HTERT RPE-1 (cell line): ENCODE data around the gene CGB1.
"Not testable (repeated sequence)": the region's sequence is repeated elsewhere in the genome, so short reads cannot be mapped to it uniquely, and the experiment has no call there.

ENCODE experiments used
- in situ Hi-C: fragments of 300-500 bp; cut with MboI; formaldehyde crosslinking; loops from 4 replicates; pipeline ENCODE4 v1.14.3; 2020; ENCODE audit warnings: low sequenced_read_pairs

CGB1 gene

GRCh38 chr19:49036815-49037214 lies at the start of gene CGB1:
Gene CGB1 (minus strand): TSS chr19:49036895. CDS start chr19:49036711, 184 bp downstream.
- in situ Hi-C loops, result not testable (repeated sequence)

- in situ Hi-C loops, result no loop called here
These were observed 49.6 kb upstream of the CGB1 start for GRCh38 chr19:49086296-49086695.

GRCh38 chr19:49085868-49086232 lies 49.2 kb upstream of the CGB1 start:
- in situ Hi-C loops, result no loop called here

GRCh38 chr19:49085020-49085867 lies 48.5 kb upstream of the CGB1 start, which contains the start of gene SNRNP70:
Gene SNRNP70 (plus strand): TSS chr19:49085451. CDS start chr19:49086415, 964 bp downstream.
- in situ Hi-C loops, result no loop called here

- in situ Hi-C loops, result no loop called here
These were observed 47.7 kb upstream of the CGB1 start for GRCh38 chr19:49084206-49085019.

GRCh38 chr19:49081273-49081672 lies 44.6 kb upstream of the CGB1 start:
- in situ Hi-C loops, result no loop called here

- in situ Hi-C loops, result no loop called here
These were observed 43.7 kb upstream of the CGB1 start for GRCh38 chr19:49080392-49080791.

- in situ Hi-C loops, result not testable (repeated sequence)
These were observed 38.2 kb upstream of the CGB1 start for GRCh38 chr19:49074869-49075268.

- in situ Hi-C loops, result no loop called here
These were observed 37.1 kb upstream of the CGB1 start for GRCh38 chr19:49073514-49074378.

- in situ Hi-C loops, result no loop called here
These were observed 35.3 kb upstream of the CGB1 start for GRCh38 chr19:49071860-49072547.

- in situ Hi-C loops, result no loop called here
These were observed 33.7 kb upstream of the CGB1 start for GRCh38 chr19:49070416-49070815.

- in situ Hi-C loops, result no loop called here
These were observed 32.3 kb upstream of the CGB1 start for GRCh38 chr19:49069026-49069425.

GRCh38 chr19:49067554-49067953 lies 30.9 kb upstream of the CGB1 start:
- in situ Hi-C loops, result no loop called here

- in situ Hi-C loops, result no loop called here
These were observed 29.3 kb upstream of the CGB1 start for GRCh38 chr19:49065905-49066512.

GRCh38 chr19:49064768-49065611 lies 28.3 kb upstream of the CGB1 start, which contains the start of gene NTF4:
Gene NTF4 (minus strand): TSS chr19:49064818. CDS start chr19:49061997, 2,821 bp downstream.
- in situ Hi-C loops, result no loop called here

GRCh38 chr19:49064029-49064629 lies 27.4 kb upstream of the CGB1 start:
- in situ Hi-C loops, result no loop called here

- in situ Hi-C loops, result no loop called here
These were observed 24.8 kb upstream of the CGB1 start for GRCh38 chr19:49061445-49061844.

- in situ Hi-C loops, result no loop called here
These were observed 24.3 kb upstream of the CGB1 start for GRCh38 chr19:49061000-49061399.
